H9 (cell line): ENCODE data around the gene DIPK1C. TPM values are rescaled to one million over a fixed set of nuclear protein-coding genes. Genes with fewer than 3 reads are reported as not detected.

ENCODE experiments used
- DNase-seq: peaks from one replicate; pipeline ENCODE4 v3.0.0-alpha.2; 2017
- H2AFZ ChIP-seq: one replicate; pipeline ENCODE4 v1.6.1; 2013; ENCODE audit warnings: mild to moderate bottlenecking, low read length, control low read depth, moderate library complexity
- H2AK5ac ChIP-seq: 2 replicates; pipeline ENCODE4 v1.6.1; 2013; ENCODE audit warnings: low read length, control low read depth, mixed read lengths; ENCODE audit not compliant: insufficient read length
- H2BK120ac ChIP-seq: one replicate; pipeline ENCODE4 v1.6.1; 2013; ENCODE audit warnings: low read depth, mild to moderate bottlenecking, low read length, control low read depth, inconsistent platforms; ENCODE audit not compliant: poor library complexity, severe bottlenecking
- H2BK12ac ChIP-seq: 2 replicates; pipeline ENCODE4 v1.6.1; 2013; ENCODE audit warnings: low read length, control low read depth, mixed read lengths, low read depth; ENCODE audit not compliant: insufficient read length
- H2BK15ac ChIP-seq: 2 replicates; pipeline ENCODE4 v1.6.1; 2013; ENCODE audit warnings: low read depth, low read length, control low read depth
- H2BK20ac ChIP-seq: one replicate; pipeline ENCODE4 v1.6.1; 2013; ENCODE audit warnings: low read depth, mild to moderate bottlenecking, low read length, control low read depth, inconsistent platforms; ENCODE audit not compliant: poor library complexity, severe bottlenecking
- H2BK5ac ChIP-seq: 2 replicates; pipeline ENCODE4 v1.6.1; 2013; ENCODE audit warnings: low read length, control low read depth, mixed read lengths; ENCODE audit not compliant: insufficient read length
- H3K14ac ChIP-seq: 2 replicates; pipeline ENCODE4 v1.6.1; 2013; ENCODE audit warnings: low read length, control low read depth; ENCODE audit not compliant: insufficient read depth
- H3K18ac ChIP-seq: 2 replicates; pipeline ENCODE4 v1.6.1; 2013; ENCODE audit warnings: low read depth, mild to moderate bottlenecking, mixed read lengths, low read length, control low read depth; ENCODE audit not compliant: insufficient read length
- H3K23ac ChIP-seq: 2 replicates; pipeline ENCODE4 v1.6.1; 2013; ENCODE audit warnings: low read length, control low read depth, mixed read lengths, low read depth; ENCODE audit not compliant: insufficient read length
- H3K23me2 ChIP-seq: 2 replicates; pipeline ENCODE4 v1.6.1; 2013; ENCODE audit warnings: low read depth, mild to moderate bottlenecking, mixed read lengths, low read length, control low read depth; ENCODE audit not compliant: insufficient read length, poor library complexity, severe bottlenecking
- H3K27ac ChIP-seq: 2 replicates; pipeline ENCODE4 v1.5.1; 2013; ENCODE audit warnings: low read length, control low read depth, mixed read lengths, low read depth; ENCODE audit not compliant: insufficient read length
- H3K27me3 ChIP-seq: 2 replicates; pipeline ENCODE4 v1.6.1; 2013; ENCODE audit warnings: low read length, control low read depth, inconsistent platforms; ENCODE audit not compliant: insufficient read depth
- H3K4ac ChIP-seq: 2 replicates; pipeline ENCODE4 v1.6.1; 2013; ENCODE audit warnings: low read depth, mild to moderate bottlenecking, control low read depth, inconsistent platforms, low read length, moderate library complexity
- H3K4me1 ChIP-seq: 2 replicates; pipeline ENCODE4 v1.6.1; 2013; ENCODE audit warnings: low read length, control low read depth, inconsistent platforms; ENCODE audit not compliant: insufficient read depth
- H3K4me2 ChIP-seq: 2 replicates; pipeline ENCODE4 v1.6.1; 2013; ENCODE audit warnings: low read length, control low read depth, mixed read lengths; ENCODE audit not compliant: insufficient read length, insufficient read depth
- H3K56ac ChIP-seq: 2 replicates; pipeline ENCODE4 v1.6.1; 2013; ENCODE audit warnings: low read depth, mild to moderate bottlenecking, mixed read lengths, low read length, control low read depth; ENCODE audit not compliant: insufficient read length
- H3K79me1 ChIP-seq: 2 replicates; pipeline ENCODE4 v1.6.1; 2013; ENCODE audit warnings: low read depth, mild to moderate bottlenecking, moderate library complexity, low read length, control low read depth, inconsistent platforms; ENCODE audit not compliant: insufficient read depth, poor library complexity, severe bottlenecking
- H3K79me2 ChIP-seq: 2 replicates; pipeline ENCODE4 v1.6.1; 2013; ENCODE audit warnings: low read length, control low read depth, inconsistent platforms; ENCODE audit not compliant: insufficient read depth
- H3K9ac ChIP-seq: 2 replicates; pipeline ENCODE4 v1.6.1; 2013; ENCODE audit warnings: low read length, control low read depth, mixed read lengths; ENCODE audit not compliant: insufficient read length; ENCODE audit errors: extremely low read depth
- H3K9me3 ChIP-seq: one replicate; pipeline ENCODE4 v1.6.1; 2013; ENCODE audit warnings: low read depth, low read length, inconsistent platforms; ENCODE audit not compliant: control insufficient read depth
- H3T11ph ChIP-seq: one replicate; pipeline ENCODE4 v1.6.1; 2013; ENCODE audit warnings: mild to moderate bottlenecking, low read length, control low read depth, inconsistent platforms
- H4K20me1 ChIP-seq: one replicate; pipeline ENCODE4 v1.6.1; 2013; ENCODE audit not compliant: control insufficient read depth, insufficient read length, insufficient read depth
- H4K5ac ChIP-seq: 2 replicates; pipeline ENCODE4 v1.6.1; 2013; ENCODE audit warnings: low read depth, mild to moderate bottlenecking, mixed read lengths, low read length, control low read depth; ENCODE audit not compliant: insufficient read length
- H4K8ac ChIP-seq: replicated peaks from 2 replicates; pipeline ENCODE4 v1.6.1; 2013; ENCODE audit warnings: low read length, control low read depth, mixed read lengths, low read depth; ENCODE audit not compliant: insufficient read length
- H4K91ac ChIP-seq: 2 replicates; pipeline ENCODE4 v1.6.1; 2013; ENCODE audit warnings: low read depth, mild to moderate bottlenecking, moderate library complexity, mixed read lengths, low read length, control low read depth; ENCODE audit not compliant: insufficient read length
- H3K27ac Mint-ChIP-seq, 3 experiments: 2 replicates in 2 of 3; 3 replicates in 1 of 3; pipeline ENCODE4 v1.8.0; 2020 to 2021; ENCODE audit warnings: mixed read lengths in 3 of 3, mild to moderate bottlenecking in 1 of 3, moderate library complexity in 1 of 3
- H3K27me3 Mint-ChIP-seq: 2 replicates; pipeline ENCODE4 v1.8.0; 2021; ENCODE audit warnings: low read depth, mild to moderate bottlenecking, moderate library complexity, mixed read lengths
- H3K36me3 Mint-ChIP-seq, 3 experiments: 2 replicates in 2 of 3; 3 replicates in 1 of 3; pipeline ENCODE4 v1.8.0; 2020 to 2021; ENCODE audit warnings: low read depth in 3 of 3, mixed read lengths in 3 of 3; ENCODE audit not compliant: insufficient read depth in 1 of 3
- H3K4me1 Mint-ChIP-seq, 2 experiments: 2 replicates each; pipeline ENCODE4 v1.8.0; 2020; ENCODE audit warnings: mixed read lengths in 2 of 2
- H3K4me3 Mint-ChIP-seq, 2 experiments: 2 replicates in 1 of 2; 3 replicates in 1 of 2; pipeline ENCODE4 v1.8.0; 2020 to 2021; ENCODE audit warnings: mild to moderate bottlenecking in 2 of 2, mixed read lengths in 2 of 2, moderate library complexity in 1 of 2
- H3K9me3 Mint-ChIP-seq, 2 experiments: 2 replicates in 1 of 2; 3 replicates in 1 of 2; pipeline ENCODE4 v1.8.0; 2020; ENCODE audit warnings: mild to moderate bottlenecking in 2 of 2, mixed read lengths in 2 of 2, moderate library complexity in 1 of 2
- CTCF ChIP-seq: fragments of 200-600 bp; sonication (generic); conservative IDR thresholded peaks from 3 replicates; pipeline ENCODE4 v1.8.0; 2021; ENCODE audit warnings: antibody characterized with exemption, mild to moderate bottlenecking
- WGBS: extraction: QIAGEN DNeasy Blood & Tissue Kit; methylation state at CpG from one replicate; pipeline ENCODE4 v1.1.7; 2013; ENCODE audit warnings: missing lambda C conversion rate, low lambda C conversion rate, mixed read lengths; ENCODE audit not compliant: insufficient read length; ENCODE audit errors: extremely low coverage; 5-methylcytosine and 5-hydroxymethylcytosine counted together
- total RNA-seq: library from RNA; stranded (reverse); gene quantifications from 2 replicates; pipeline ENCODE4 v1.2.1, GENCODE V29; 2021

Gene DIPK1C
- total RNA-seq, 1 experiment from 2014 or later = not detected

- Histone ChIP-seq H2BK120ac (no peak overlapping the region), H3K18ac (no peak overlapping the region), H2BK15ac (no peak overlapping the region), H3K9me3 (no peaks in the 10 kb centered on the region), H2AFZ (no peak overlapping the region), H4K8ac (no peak overlapping the region), H4K91ac (no peak overlapping the region), H3K79me2 (no peaks in the 10 kb centered on the region), H2AK5ac (no peak overlapping the region), H2BK20ac (no peak overlapping the region), H4K20me1 (no peaks in the 10 kb centered on the region), H3K56ac (no peak overlapping the region), H3K27ac (no peak overlapping the region), H3K9ac (no peak overlapping the region), H3K4ac (no peak overlapping the region), H3K4me2 (no peak overlapping the region), H3K14ac (no peak overlapping the region), H2BK5ac (no peak overlapping the region), H3K79me1 (no peaks in the 10 kb centered on the region), H3T11ph (no peak overlapping the region), H3K27me3 (peaks cover 6% of the 10 kb centered on the region; the same call in 1 of the 2 replicates), H3K4me1 (no peaks in the 10 kb centered on the region; the same call in 1 of the 2 replicates), H4K5ac (no peak overlapping the region), H2BK12ac (no peak overlapping the region), H3K23ac (no peak overlapping the region), H3K23me2 (no peaks in the 10 kb centered on the region)
- H3K4me3 Mint-ChIP-seq = no peak overlapping the region
- H3K4me1 Mint-ChIP-seq = peaks cover 8 to 9% of the 10 kb centered on the region in 2 experiments; a peak in 3 of 4 replicates
- DNase-seq = no peak
- no peak for TF ChIP-seq CTCF
- no peaks in the 10 kb centered on the region for H3K36me3 Mint-ChIP-seq
- H3K27ac Mint-ChIP-seq = no peak overlapping the region
- H3K27me3 Mint-ChIP-seq = peaks cover 34% of the 10 kb centered on the region
- H3K9me3 Mint-ChIP-seq = no peaks in the 10 kb centered on the region; a peak in 1 of 5 replicates
- no CpG with 5 or more reads among the region's 11 CpGs for WGBS
Measured at GRCh38 chr18:74451148-74451547, 6.0 kb downstream of the DIPK1C start.
